Body of pancreas (tissue), 4 donors: ENCODE results near the gene MRPL24. TPM values are rescaled to one million over a fixed set of nuclear protein-coding genes. Genes with fewer than 3 reads are reported as not detected.
"Not testable (repeated sequence)": the region's sequence is repeated elsewhere in the genome, so short reads cannot be mapped to it uniquely, and the experiment has no call there.

ENCODE experiments used
- ATAC-seq: fragments of 150-250 bp; one replicate; pipeline ENCODE4 v1.9.1; 2016
- DNase-seq, 4 donors: peaks; one replicate each; pipeline ENCODE4 v3.0.0-alpha.2; 2019
- H3K27ac ChIP-seq, 4 donors: fragments of 200-600 bp; sonication (generic); 1 replicate in 3 of 4; 2 replicates in 1 of 4; pipeline versions ENCODE4 v1.5.1 to v1.6.1; 2016 to 2019; ENCODE audit warnings: mild to moderate bottlenecking in 1 of 4, mixed read lengths in 1 of 4, moderate library complexity in 1 of 4
- H3K27me3 ChIP-seq, 2 donors: fragments of 200-600 bp; sonication (generic); one replicate each; pipeline ENCODE4 v1.6.0; 2016; ENCODE audit warnings: mild to moderate bottlenecking in 1 of 2
- H3K36me3 ChIP-seq, 2 donors: fragments of 200-600 bp; sonication (generic); replicated peaks in 1 of 2; 2 replicates each; pipeline ENCODE4 v1.5.1; 2016; ENCODE audit warnings: low read depth in 2 of 2; ENCODE audit not compliant: insufficient read depth in 1 of 2
- H3K4me1 ChIP-seq: fragments of 200-600 bp; sonication (generic); one replicate; pipeline ENCODE4 v1.6.0; 2016
- H3K4me3 ChIP-seq, 2 donors: fragments of 200-600 bp; sonication (generic); 1 replicate in 1 of 2; 2 replicates in 1 of 2; pipeline ENCODE4 v1.5.1; 2016 to 2019
- H3K9me3 ChIP-seq, 3 donors: fragments of 200-600 bp; sonication (generic); 1 replicate in 2 of 3; 2 replicates in 1 of 3; pipeline ENCODE4 v1.5.1; 2016
- POLR2A ChIP-seq, 3 donors: fragments of 450-650 bp; IDR thresholded peaks; one replicate each; pipeline ENCODE4 v1.6.1; 2016; ENCODE audit warnings: antibody characterized with exemption in 3 of 3, mild to moderate bottlenecking in 2 of 3
- WGBS, 2 donors: methylation state at CpG; one replicate each; pipeline ENCODE4 v1.1.5; 2017; 5-methylcytosine and 5-hydroxymethylcytosine counted together
- intact Hi-C: fragments of 100-400 bp; cut with DNase I; formaldehyde crosslinking; loops from one replicate; pipeline ENCODE4 v1.15.1; 2023
- total RNA-seq, 2 donors: library from RNA; depleted of rRNA; stranded (reverse); fragments of >200 nt; gene quantifications; one replicate each; pipeline ENCODE4 v1.1.0, GENCODE V29; 2016
- TF ChIP-seq, protein P1 (sequence below), 7 experiments: fragments of 450-650 bp in 4 of 7; fragments of 200-600 bp in 3 of 7; sonication (generic) in 3 of 7; IDR thresholded peaks; one replicate each; pipeline ENCODE4 v1.5.1; 2016 to 2019; ENCODE audit warnings: antibody characterized with exemption in 7 of 7

MRPL24 gene
- total RNA-seq, 2 donors from 2014 or later = 25.2 to 62.0 TPM

DNA sequence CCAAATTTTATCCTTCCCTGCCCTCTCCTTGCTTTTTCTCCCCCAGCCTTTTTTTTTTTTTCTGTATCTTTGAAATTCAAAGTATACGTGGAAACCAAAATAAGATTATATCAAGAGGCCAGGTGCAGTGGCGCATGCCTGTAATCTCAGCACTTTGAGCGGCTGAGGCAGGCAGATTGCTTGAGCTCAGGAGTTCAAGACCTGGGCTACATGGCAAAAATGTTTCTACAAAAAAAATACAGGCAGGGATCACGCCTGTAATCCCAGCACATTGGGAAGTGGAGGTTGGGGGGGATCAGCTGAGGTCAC, 19.9 kb upstream of the MRPL24 start:
- Histone ChIP-seq H3K36me3 (no peaks in the 10 kb centered on the region), H3K4me3 (no peak overlapping the region), H3K4me1 (peaks cover 2% of the 10 kb centered on the region), H3K27me3 (no peaks in the 10 kb centered on the region), H3K9me3 (no peaks in the 10 kb centered on the region), H3K27ac (no peak overlapping the region)
- 56 to 67% methylated on average over 4 of the region's 4 CpGs for WGBS, 2 donors
- TF ChIP-seq, protein P1, sequence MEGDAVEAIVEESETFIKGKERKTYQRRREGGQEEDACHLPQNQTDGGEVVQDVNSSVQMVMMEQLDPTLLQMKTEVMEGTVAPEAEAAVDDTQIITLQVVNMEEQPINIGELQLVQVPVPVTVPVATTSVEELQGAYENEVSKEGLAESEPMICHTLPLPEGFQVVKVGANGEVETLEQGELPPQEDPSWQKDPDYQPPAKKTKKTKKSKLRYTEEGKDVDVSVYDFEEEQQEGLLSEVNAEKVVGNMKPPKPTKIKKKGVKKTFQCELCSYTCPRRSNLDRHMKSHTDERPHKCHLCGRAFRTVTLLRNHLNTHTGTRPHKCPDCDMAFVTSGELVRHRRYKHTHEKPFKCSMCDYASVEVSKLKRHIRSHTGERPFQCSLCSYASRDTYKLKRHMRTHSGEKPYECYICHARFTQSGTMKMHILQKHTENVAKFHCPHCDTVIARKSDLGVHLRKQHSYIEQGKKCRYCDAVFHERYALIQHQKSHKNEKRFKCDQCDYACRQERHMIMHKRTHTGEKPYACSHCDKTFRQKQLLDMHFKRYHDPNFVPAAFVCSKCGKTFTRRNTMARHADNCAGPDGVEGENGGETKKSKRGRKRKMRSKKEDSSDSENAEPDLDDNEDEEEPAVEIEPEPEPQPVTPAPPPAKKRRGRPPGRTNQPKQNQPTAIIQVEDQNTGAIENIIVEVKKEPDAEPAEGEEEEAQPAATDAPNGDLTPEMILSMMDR (IDR thresholded peaks at IDR 0.05) = no peak
- TF ChIP-seq POLR2A (IDR thresholded peaks at IDR 0.05) = no peak
- intact Hi-C loops = no loop called here
- DNase-seq = no peak
- ATAC-seq = no peak

DNA sequence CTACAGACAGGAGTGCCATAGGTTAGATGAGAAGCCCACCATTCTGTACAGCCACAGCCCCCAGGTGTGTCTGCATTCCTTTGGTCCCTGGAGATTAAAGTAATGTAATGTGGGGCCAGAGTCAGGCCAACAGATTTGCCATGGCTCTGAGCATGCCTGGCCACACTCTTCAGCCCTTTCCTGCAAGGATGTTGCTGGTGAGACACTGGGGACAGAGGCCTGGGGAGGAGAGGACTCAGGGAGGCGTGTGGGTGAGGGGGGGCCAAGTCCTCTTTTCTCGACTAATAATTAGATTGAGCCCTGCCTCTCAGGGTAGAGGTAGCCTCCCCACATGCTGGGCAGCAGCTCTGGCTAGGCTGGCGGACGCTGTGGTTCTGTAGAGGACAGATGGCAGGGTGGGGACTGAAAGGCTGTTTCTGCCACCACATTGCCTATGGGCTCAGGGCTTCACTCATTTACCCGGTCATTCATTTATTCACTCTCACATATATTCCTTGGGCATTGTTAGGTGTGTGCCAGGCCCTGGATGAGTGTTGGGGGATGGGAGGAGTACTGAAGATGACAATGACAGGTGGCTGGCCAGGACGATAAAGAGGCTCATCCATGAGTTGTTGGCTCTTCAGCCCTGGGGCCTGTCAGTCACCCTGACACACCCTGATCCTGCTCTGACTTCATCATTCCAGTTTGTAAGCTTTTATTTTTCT, 19.4 kb upstream of the MRPL24 start:
- TF ChIP-seq, protein P1 (IDR thresholded peaks at IDR 0.05) = no peak
- no peak for TF ChIP-seq POLR2A (IDR thresholded peaks at IDR 0.05)
- Histone ChIP-seq H3K9me3 (no peaks in the 10 kb centered on the region), H3K4me3 (no peak overlapping the region), H3K36me3 (no peaks in the 10 kb centered on the region), H3K4me1 (no peaks in the 10 kb centered on the region), H3K27me3 (no peaks in the 10 kb centered on the region), H3K27ac (no peak overlapping the region)
- ATAC-seq = no peak
- WGBS, 2 donors = 64 to 74% methylated on average over 4 to 6 of the region's 6 CpGs
- DNase-seq = no peak
- intact Hi-C loops = no loop called here

DNA sequence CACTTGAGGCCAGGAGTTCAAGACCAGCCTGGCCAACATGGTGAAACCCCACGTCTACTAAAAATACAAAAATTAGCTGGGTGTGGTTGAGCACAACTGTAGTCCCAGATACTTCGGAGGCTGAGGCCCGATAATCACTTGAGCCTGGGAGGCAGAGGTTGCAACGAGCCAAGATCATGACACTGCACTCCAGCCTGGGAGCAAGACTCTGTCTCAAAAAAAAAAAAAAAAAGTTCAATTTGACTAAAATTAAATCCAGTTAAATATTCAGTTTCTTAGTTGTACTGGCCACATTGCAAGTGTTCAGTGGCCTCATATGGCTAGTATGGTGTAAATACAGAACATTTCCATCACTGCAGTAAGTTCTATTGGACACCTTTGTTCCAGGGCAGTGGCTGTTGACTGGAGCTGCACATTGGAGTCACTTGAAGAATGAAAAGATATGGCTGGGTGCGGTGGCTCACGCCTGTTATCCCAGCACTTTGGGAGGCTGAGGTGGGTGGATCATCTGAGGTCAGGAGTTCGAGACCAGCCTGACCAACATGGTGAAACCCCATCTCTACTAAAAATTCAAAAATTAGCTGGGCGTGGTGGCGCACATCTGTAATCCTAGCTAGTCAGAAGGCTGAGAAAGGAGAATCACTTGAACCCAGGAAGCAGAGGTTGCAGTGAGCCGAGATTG, 16.8 kb upstream of the MRPL24 start:
- H3K9me3 ChIP-seq, H3K27ac ChIP-seq, ATAC-seq, H3K27me3 ChIP-seq, H3K36me3 ChIP-seq, H3K4me1 ChIP-seq, DNase-seq, intact Hi-C loops, H3K4me3 ChIP-seq: not testable (repeated sequence)
- WGBS, 2 donors = 89 to 93% methylated on average over 10 of the region's 10 CpGs

GRCh38 chr1:156756355-156756754, 15.5 kb upstream of the MRPL24 start:
- Histone ChIP-seq H3K4me3 (no peak overlapping the region), H3K9me3 (no peaks in the 10 kb centered on the region), H3K4me1 (peaks cover 10% of the 10 kb centered on the region), H3K27ac (no peak overlapping the region), H3K27me3 (no peaks in the 10 kb centered on the region), H3K36me3 (no peaks in the 10 kb centered on the region)
- no peak for ATAC-seq
- no peak for DNase-seq
- intact Hi-C loops = no loop called here
- TF ChIP-seq, protein P1 (IDR thresholded peaks at IDR 0.05) = no peak
- no peak for TF ChIP-seq POLR2A (IDR thresholded peaks at IDR 0.05)
- 92 to 93% methylated on average over 1 of the region's 1 CpG for WGBS, 2 donors

DNA sequence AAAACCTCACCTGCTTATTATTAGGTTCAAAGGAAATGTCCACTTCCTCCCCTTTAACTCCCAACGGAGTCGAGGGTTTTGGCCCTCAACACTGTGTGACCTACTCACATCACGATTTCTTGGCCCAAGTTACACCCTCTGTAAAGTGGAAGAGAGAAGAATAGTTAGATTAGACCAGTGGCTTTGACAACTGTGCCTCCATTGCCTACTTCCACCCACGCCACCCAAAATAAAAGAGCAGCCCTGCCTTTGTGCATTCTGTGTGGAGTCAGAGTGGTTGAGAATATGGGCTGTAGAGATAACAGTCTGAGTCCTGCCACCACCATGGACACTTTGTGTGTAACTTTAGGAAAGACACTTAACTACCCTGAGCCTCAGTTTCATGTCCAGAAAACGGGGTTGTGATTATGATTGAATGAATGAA, 14.7 kb upstream of the MRPL24 start:
- H3K9me3 ChIP-seq = no peaks in the 10 kb centered on the region
- no peak overlapping the region for H3K4me3 ChIP-seq
- intact Hi-C loops = no loop called here
- no peaks in the 10 kb centered on the region for H3K27me3 ChIP-seq
- TF ChIP-seq POLR2A (IDR thresholded peaks at IDR 0.05) = no peak
- TF ChIP-seq, protein P1 (IDR thresholded peaks at IDR 0.05) = no peak
- no peaks in the 10 kb centered on the region for H3K36me3 ChIP-seq
- no peak overlapping the region for H3K27ac ChIP-seq
- H3K4me1 ChIP-seq = peaks cover 10% of the 10 kb centered on the region
- DNase-seq (no peak), ATAC-seq (no peak)
- 58 to 72% methylated on average over 5 of the region's 5 CpGs for WGBS, 2 donors
